ENCODE results near the gene ACSL5. TPM values are rescaled to one million over a fixed set of nuclear protein-coding genes. Genes with fewer than 3 reads are reported as not detected.

Gene ACSL5
- total and polyA plus RNA-seq, 2 donors (not counting 1 experiment from before 2014, with no cell fraction given) = 31.5 to 36.2 TPM

DNA sequence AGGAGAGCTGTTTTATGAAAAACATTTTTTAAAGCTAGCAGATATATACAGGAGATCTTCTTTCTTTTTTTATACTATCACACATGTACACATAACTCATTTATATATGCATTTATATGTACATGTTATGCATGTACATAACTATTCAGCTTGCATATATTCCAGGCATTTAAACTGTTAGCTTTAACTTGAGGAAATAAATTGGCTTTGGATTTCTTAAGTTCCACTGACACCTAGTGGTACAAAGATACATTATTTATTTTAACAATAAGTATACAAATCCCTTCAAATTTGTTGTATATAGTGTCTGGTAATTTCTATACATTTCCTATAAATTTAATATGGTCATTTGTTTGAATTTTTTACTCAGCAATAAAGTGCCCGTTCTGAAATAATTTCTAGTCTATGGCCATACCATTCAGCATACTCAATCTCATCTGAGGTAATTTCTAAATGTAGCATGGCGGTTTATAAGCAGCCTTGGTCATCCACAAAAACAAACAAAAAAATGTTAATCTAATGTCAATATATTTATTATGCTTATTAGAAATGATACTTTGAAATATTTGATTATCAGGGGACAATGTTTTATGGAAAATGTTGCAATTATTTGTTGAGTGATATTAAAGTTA is 61.2 kb downstream of the ACSL5 start:
- WGBS (ENCODE audit: insufficient coverage) = no CpG with 5 or more reads among the region's 2 CpGs
- H3K79me2 ChIP-seq (ENCODE audit: control insufficient read depth, insufficient read depth, low read length) = no peaks in the 10 kb centered on the region
- no peak overlapping the region for H3K9ac ChIP-seq (ENCODE audit: low read length)
- ATAC-seq (ENCODE audit: low read depth) = no peak
- no peak overlapping the region for H3K27ac Mint-ChIP-seq
- no peaks in the 10 kb centered on the region for H3K9me3 ChIP-seq (ENCODE audit: control extremely low read depth in 1 of 3, control insufficient read depth in 2 of 3, insufficient read depth in 1 of 3, low read length in 2 of 3)
- H3K36me3 ChIP-seq (replicated peaks in 1 of 2; ENCODE audit: control extremely low read depth in 1 of 2, control insufficient read depth in 1 of 2, extremely low read depth in 1 of 2, insufficient read depth in 2 of 2, low read length in 1 of 2) = peaks cover 3 to 66% of the 10 kb centered on the region in 2 experiments
- CTCF ChIA-PET = interaction anchor here (0.6 to 2.8 kb wide), 11 partner anchors 10 to 320 kb away, joined by 3 to 8 read pairs (median 3); partner anchors contain the start of genes VTI1A and ZDHHC6
- H3K4me1 Mint-ChIP-seq = no peaks in the 10 kb centered on the region
- no peaks in the 10 kb centered on the region for H3K4me1 ChIP-seq (ENCODE audit: control insufficient read depth in 2 of 2, insufficient read depth in 2 of 2, low read length in 2 of 2)
- intact Hi-C loops (cut with micrococcal nuclease) = loop anchor here (10.0 kb wide), 1 partner anchor 120 kb away; no protein-coding TSS in a partner anchor
- H3K27me3 Mint-ChIP-seq = no peaks in the 10 kb centered on the region
- H3K9me3 Mint-ChIP-seq (ENCODE audit: insufficient read depth) = no peaks in the 10 kb centered on the region
- H3K4me2 ChIP-seq (replicated peaks; ENCODE audit: low read depth, low read length, poor library complexity, severe bottlenecking) = no peak overlapping the region
- H3K4me3 Mint-ChIP-seq = no peak overlapping the region
- H3K4me3 ChIP-seq (ENCODE audit: control extremely low read depth in 1 of 5, extremely low read depth in 1 of 5, insufficient read depth in 1 of 5, low read depth in 2 of 5, low read length in 4 of 5) = no peak overlapping the region
- no peaks in the 10 kb centered on the region for H3K27me3 ChIP-seq (replicated peaks in 1 of 4; ENCODE audit: control extremely low read depth in 1 of 4, control insufficient read depth in 3 of 4, insufficient read depth in 4 of 4, low read length in 3 of 4)
- no peak overlapping the region for H3K27ac ChIP-seq (ENCODE audit: low read length in 2 of 2)
- H2AFZ ChIP-seq (ENCODE audit: insufficient read depth, low read depth, low read length, poor library complexity, severe bottlenecking) = no peak overlapping the region
- peak; percentile 35 for DNase-seq
- POLR2A ChIA-PET = interaction anchor here (1.5 kb wide), 1 partner anchor 12 kb away, joined by 3 read pairs; the partner anchor contains the start of genes VTI1A and ZDHHC6
- no peak for TF ChIP-seq EZH2 (IDR thresholded peaks at IDR 0.05; ENCODE audit: borderline replicate concordance, insufficient read depth, low read depth, low read length, poor library complexity, severe bottlenecking)
- TF ChIP-seq, protein P1, sequence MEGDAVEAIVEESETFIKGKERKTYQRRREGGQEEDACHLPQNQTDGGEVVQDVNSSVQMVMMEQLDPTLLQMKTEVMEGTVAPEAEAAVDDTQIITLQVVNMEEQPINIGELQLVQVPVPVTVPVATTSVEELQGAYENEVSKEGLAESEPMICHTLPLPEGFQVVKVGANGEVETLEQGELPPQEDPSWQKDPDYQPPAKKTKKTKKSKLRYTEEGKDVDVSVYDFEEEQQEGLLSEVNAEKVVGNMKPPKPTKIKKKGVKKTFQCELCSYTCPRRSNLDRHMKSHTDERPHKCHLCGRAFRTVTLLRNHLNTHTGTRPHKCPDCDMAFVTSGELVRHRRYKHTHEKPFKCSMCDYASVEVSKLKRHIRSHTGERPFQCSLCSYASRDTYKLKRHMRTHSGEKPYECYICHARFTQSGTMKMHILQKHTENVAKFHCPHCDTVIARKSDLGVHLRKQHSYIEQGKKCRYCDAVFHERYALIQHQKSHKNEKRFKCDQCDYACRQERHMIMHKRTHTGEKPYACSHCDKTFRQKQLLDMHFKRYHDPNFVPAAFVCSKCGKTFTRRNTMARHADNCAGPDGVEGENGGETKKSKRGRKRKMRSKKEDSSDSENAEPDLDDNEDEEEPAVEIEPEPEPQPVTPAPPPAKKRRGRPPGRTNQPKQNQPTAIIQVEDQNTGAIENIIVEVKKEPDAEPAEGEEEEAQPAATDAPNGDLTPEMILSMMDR (IDR thresholded peaks at IDR 0.05) = peak; percentile 59
- H4K20me1 ChIP-seq (ENCODE audit: control insufficient read depth, insufficient read depth, low read length, poor library complexity, severe bottlenecking) = no peaks in the 10 kb centered on the region

- DNase-seq = no peak
- Mint-ChIP-seq H3K27me3 (no peaks in the 10 kb centered on the region), H3K9me3 (ENCODE audit: insufficient read depth) (no peaks in the 10 kb centered on the region), H3K27ac (no peak overlapping the region), H3K4me1 (peaks cover 6% of the 10 kb centered on the region), H3K4me3 (no peak overlapping the region)
- H3K36me3 ChIP-seq (replicated peaks in 1 of 2; ENCODE audit: control extremely low read depth in 1 of 2, control insufficient read depth in 1 of 2, extremely low read depth in 1 of 2, insufficient read depth in 2 of 2, low read length in 1 of 2) = peaks cover 1 to 64% of the 10 kb centered on the region in 2 experiments
- no peak overlapping the region for H3K4me3 ChIP-seq (ENCODE audit: control extremely low read depth in 1 of 5, extremely low read depth in 1 of 5, insufficient read depth in 1 of 5, low read depth in 2 of 5, low read length in 4 of 5)
- TF ChIP-seq EZH2 (IDR thresholded peaks at IDR 0.05; ENCODE audit: borderline replicate concordance, insufficient read depth, low read depth, low read length, poor library complexity, severe bottlenecking) = no peak
- TF ChIP-seq, protein P1 (IDR thresholded peaks at IDR 0.05) = no peak
- no peak overlapping the region for H3K27ac ChIP-seq (ENCODE audit: low read length in 2 of 2)
- H2AFZ ChIP-seq (ENCODE audit: insufficient read depth, low read depth, low read length, poor library complexity, severe bottlenecking) = no peak overlapping the region
- no peaks in the 10 kb centered on the region for H4K20me1 ChIP-seq (ENCODE audit: control insufficient read depth, insufficient read depth, low read length, poor library complexity, severe bottlenecking)
- POLR2A ChIA-PET = no interaction called here
- CTCF ChIA-PET = no interaction called here
- no CpG with 5 or more reads among the region's 4 CpGs for WGBS (ENCODE audit: insufficient coverage)
- H3K79me2 ChIP-seq (ENCODE audit: control insufficient read depth, insufficient read depth, low read length) = no peaks in the 10 kb centered on the region
- intact Hi-C loops (cut with micrococcal nuclease) = loop anchor here (10.0 kb wide), 1 partner anchor 124 kb away; no protein-coding TSS in a partner anchor
- H3K9ac ChIP-seq (ENCODE audit: low read length) = no peak overlapping the region
- no peaks in the 10 kb centered on the region for H3K27me3 ChIP-seq (replicated peaks in 1 of 4; ENCODE audit: control extremely low read depth in 1 of 4, control insufficient read depth in 3 of 4, insufficient read depth in 4 of 4, low read length in 3 of 4)
- H3K4me1 ChIP-seq (ENCODE audit: control insufficient read depth in 2 of 2, insufficient read depth in 2 of 2, low read length in 2 of 2) = no peaks in the 10 kb centered on the region
- ATAC-seq (ENCODE audit: low read depth) = no peak
- H3K9me3 ChIP-seq (ENCODE audit: control extremely low read depth in 1 of 3, control insufficient read depth in 2 of 3, insufficient read depth in 1 of 3, low read length in 2 of 3) = no peaks in the 10 kb centered on the region
- no peak overlapping the region for H3K4me2 ChIP-seq (replicated peaks; ENCODE audit: low read depth, low read length, poor library complexity, severe bottlenecking)
Measured at GRCh38 chr10:112438356-112438755, 64.4 kb downstream of the ACSL5 start.

Data from B cell (primary cell).